Aorta (tissue), 5 donors: ENCODE results near the gene NTNG1. TPM values are rescaled to one million over a fixed set of nuclear protein-coding genes. Genes with fewer than 3 reads are reported as not detected.

Experiments
- ATAC-seq: fragments of 200-7000 bp; cut with Tn5 transposase; one replicate; pipeline ENCODE4 v1.9.1; 2022; ENCODE audit warnings: moderate library complexity; ENCODE audit not compliant: low FRiP score
- DNase-seq, 2 donors: peaks; one replicate each; pipeline ENCODE4 v3.0.0-alpha.2; 2020
- H3K27ac ChIP-seq, 2 donors: one replicate each; pipeline ENCODE4 v1.5.1; 2013; ENCODE audit warnings: low read length in 2 of 2, mild to moderate bottlenecking in 2 of 2, moderate library complexity in 2 of 2, control low read depth in 1 of 2, inconsistent platforms in 1 of 2, low read depth in 1 of 2
- H3K27me3 ChIP-seq, 2 donors: one replicate each; pipeline ENCODE4 v1.6.1; 2013; ENCODE audit warnings: control low read depth in 1 of 2, low read length in 1 of 2, mild to moderate bottlenecking in 1 of 2, moderate library complexity in 1 of 2; ENCODE audit not compliant: insufficient read depth in 2 of 2, control insufficient read depth in 1 of 2
- H3K36me3 ChIP-seq, 2 donors: one replicate each; pipeline ENCODE4 v1.6.1; 2013; ENCODE audit warnings: control low read depth in 1 of 2, low read length in 1 of 2, mild to moderate bottlenecking in 1 of 2; ENCODE audit not compliant: insufficient read depth in 2 of 2, control insufficient read depth in 1 of 2
- H3K4me1 ChIP-seq, 2 donors: one replicate each; pipeline ENCODE4 v1.6.1; 2013; ENCODE audit warnings: low read length in 2 of 2, control low read depth in 1 of 2, mild to moderate bottlenecking in 1 of 2, moderate library complexity in 1 of 2; ENCODE audit not compliant: insufficient read depth in 2 of 2, control insufficient read depth in 1 of 2
- H3K4me3 ChIP-seq, 2 donors: one replicate each; pipeline ENCODE4 v1.5.1; 2013; ENCODE audit warnings: low read length in 2 of 2, control low read depth in 1 of 2, mild to moderate bottlenecking in 1 of 2
- H3K9me3 ChIP-seq: one replicate; pipeline ENCODE4 v1.6.1; 2013; ENCODE audit warnings: mild to moderate bottlenecking, low read length; ENCODE audit not compliant: control insufficient read depth
- WGBS, 2 donors: extraction: QIAGEN DNeasy Blood & Tissue Kit; methylation state at CpG; one replicate each; pipeline ENCODE4 v1.1.7; 2013; 5-methylcytosine and 5-hydroxymethylcytosine counted together
- intact Hi-C, 2 donors: fragments of 100-400 bp; cut with DNase I; formaldehyde crosslinking; loops; one replicate each; pipeline versions ENCODE4 v1.14.2 to v1.15.0; 2022
- polyA plus RNA-seq, 2 donors: library from polyadenylated mRNA; stranded (reverse); fragments of 200-250 nt; gene quantifications; one replicate each; pipeline ENCODE4 v1.2.3, GENCODE V29; 2013
- total RNA-seq, 2 donors: library from RNA; stranded (reverse); fragmentation: NEBNext Ultra II Directional; extraction: Animal tissue kit (Norgen Biotek cat#: 25700); gene quantifications; one replicate each; pipeline ENCODE4 v1.2.1, GENCODE V29; 2021
- donor health status: healthy with polysubstance abuse.
- donor health status: Bipolar disorder and iron deficiency.
- donor health status: DM: no; HTN: no; CAD: no.
- donor health status: DM: no; HTN: no; CAD: no.
- donor health status: DM: yes; HTN: yes; CAD: no.

NTNG1 gene
- total and polyA plus RNA-seq, 4 donors = 1.0 to 1.8 TPM; not detected in 2

- ATAC-seq = no peak
- no peak overlapping the region for H3K4me3 ChIP-seq
- H3K27me3 ChIP-seq = no peaks in the 10 kb centered on the region
- intact Hi-C loops = no loop called here
- no peak overlapping the region for H3K27ac ChIP-seq
- no peak for DNase-seq
- no peaks in the 10 kb centered on the region for H3K9me3 ChIP-seq
- 82 to 86% methylated on average over 1 of the region's 1 CpG for WGBS, 2 donors
- no peaks in the 10 kb centered on the region for H3K4me1 ChIP-seq
- H3K36me3 ChIP-seq = no peaks in the 10 kb centered on the region
Measured at GRCh38 chr1:107200631-107201030, 59.8 kb downstream of the NTNG1 start.

GRCh38 chr1:107202007-107202406, 61.2 kb downstream of the NTNG1 start:
- Histone ChIP-seq H3K4me1 (no peaks in the 10 kb centered on the region), H3K4me3 (no peak overlapping the region), H3K27ac (no peak overlapping the region), H3K9me3 (no peaks in the 10 kb centered on the region), H3K36me3 (no peaks in the 10 kb centered on the region), H3K27me3 (no peaks in the 10 kb centered on the region)
- WGBS, 2 donors = 76 to 93% methylated on average over 1 of the region's 1 CpG
- no peak for ATAC-seq
- DNase-seq = no peak
- intact Hi-C loops = no loop called here

DNA sequence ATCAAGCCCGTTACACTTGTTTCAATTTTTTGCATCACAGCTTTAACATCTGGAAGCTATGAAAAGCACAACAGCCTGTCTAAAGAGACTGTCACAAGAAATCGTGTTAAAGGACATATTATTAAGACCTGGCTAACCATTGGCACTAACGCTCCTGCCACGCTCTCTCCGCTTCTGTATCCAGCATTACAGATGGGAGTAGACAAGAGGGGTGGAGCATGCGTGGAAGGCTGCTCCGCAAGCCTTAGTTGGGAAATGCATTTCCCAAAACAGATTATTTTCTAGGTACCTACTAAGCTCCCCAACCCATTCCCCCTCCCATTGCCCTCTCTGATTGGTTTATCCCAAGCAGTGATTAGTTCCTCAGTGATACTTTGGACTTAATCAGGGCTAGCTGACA, 72.4 kb downstream of the NTNG1 start:
- intact Hi-C loops = no loop called here
- ATAC-seq = no peak

GRCh38 chr1:107220036-107220435, 79.2 kb downstream of the NTNG1 start:
- Histone ChIP-seq H3K27me3 (no peaks in the 10 kb centered on the region), H3K4me3 (no peak overlapping the region), H3K27ac (no peak overlapping the region), H3K4me1 (no peaks in the 10 kb centered on the region), H3K36me3 (no peaks in the 10 kb centered on the region), H3K9me3 (peaks cover 2% of the 10 kb centered on the region)
- intact Hi-C loops = no loop called here
- WGBS, 2 donors = 77 to 83% methylated on average over 1 of the region's 1 CpG
- ATAC-seq (no peak), DNase-seq (no peak)

More for the DNA sequence above, 72.4 kb downstream of the NTNG1 start:
- H3K27ac ChIP-seq = no peak overlapping the region
- no peaks in the 10 kb centered on the region for H3K4me1 ChIP-seq
- DNase-seq = no peak
- 81 to 87% methylated on average over 7 of the region's 7 CpGs for WGBS, 2 donors
- no peak overlapping the region for H3K4me3 ChIP-seq
- H3K27me3 ChIP-seq = no peaks in the 10 kb centered on the region
- no peaks in the 10 kb centered on the region for H3K36me3 ChIP-seq
- H3K9me3 ChIP-seq = no peaks in the 10 kb centered on the region

DNA sequence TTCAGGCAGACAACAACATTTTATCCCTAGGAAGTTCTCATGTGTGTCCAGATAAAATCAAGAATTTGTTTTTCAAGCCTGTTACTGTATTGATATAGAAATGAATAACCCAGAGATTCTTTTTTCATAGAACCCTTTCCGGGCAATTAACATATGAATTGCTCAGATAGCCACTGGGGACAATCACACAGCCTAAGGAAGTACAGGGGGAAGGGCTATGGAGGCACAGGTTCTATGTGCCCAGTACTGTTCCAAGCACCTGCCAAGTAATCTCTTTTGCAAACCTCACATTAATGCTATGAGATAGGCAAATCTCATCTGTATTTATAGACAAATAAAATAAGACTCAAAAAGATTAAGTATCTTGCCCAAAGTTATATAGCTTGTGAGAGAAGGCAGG, 84.9 kb downstream of the NTNG1 start:
- H3K9me3 ChIP-seq = peaks cover 2% of the 10 kb centered on the region
- intact Hi-C loops = no loop called here
- WGBS, 2 donors = 73 to 86% methylated on average over 1 of the region's 1 CpG
- H3K4me3 ChIP-seq = no peak overlapping the region
- no peak for ATAC-seq
- H3K36me3 ChIP-seq = no peaks in the 10 kb centered on the region
- no peak overlapping the region for H3K27ac ChIP-seq
- no peaks in the 10 kb centered on the region for H3K4me1 ChIP-seq
- H3K27me3 ChIP-seq = no peaks in the 10 kb centered on the region
- DNase-seq = no peak

DNA sequence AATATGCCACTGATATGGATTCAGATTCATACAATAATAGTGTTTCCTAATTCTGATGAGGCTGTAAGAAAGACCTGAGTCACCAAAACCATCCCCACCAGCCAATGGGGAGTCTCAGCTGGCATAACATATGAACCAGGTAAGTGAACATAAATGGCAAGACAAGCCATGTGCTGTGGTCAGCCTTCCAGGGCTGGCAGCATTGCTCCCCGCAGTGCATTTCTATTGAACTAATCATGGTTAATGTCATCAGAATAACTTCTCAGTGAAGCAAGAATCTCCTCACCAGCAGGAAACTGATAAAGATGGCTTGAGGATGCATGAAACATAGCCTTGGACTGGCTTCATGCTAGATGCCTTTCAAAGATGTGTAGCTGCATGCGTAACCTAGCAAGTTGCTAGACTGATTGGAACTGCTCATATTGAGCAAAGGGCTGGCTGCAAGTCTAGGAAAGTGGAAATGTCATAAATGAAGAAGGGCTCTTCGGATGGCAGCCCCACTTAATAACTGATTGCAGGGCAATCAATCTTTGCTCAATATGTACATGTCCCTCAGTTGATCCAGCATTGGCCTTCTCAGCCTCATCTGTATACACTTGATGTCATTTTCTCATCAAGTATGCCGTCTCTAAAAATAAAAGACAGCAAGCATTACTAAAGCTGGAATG, 88.0 kb downstream of the NTNG1 start:
- H3K27ac ChIP-seq = no peak overlapping the region
- no peaks in the 10 kb centered on the region for H3K9me3 ChIP-seq
- no peak for ATAC-seq
- H3K36me3 ChIP-seq = no peaks in the 10 kb centered on the region
- H3K27me3 ChIP-seq = no peaks in the 10 kb centered on the region
- intact Hi-C loops = no loop called here
- no peaks in the 10 kb centered on the region for H3K4me1 ChIP-seq
- no peak overlapping the region for H3K4me3 ChIP-seq
- DNase-seq = no peak
- WGBS, 2 donors = 69 to 74% methylated on average over 4 of the region's 4 CpGs

GRCh38 chr1:107229711-107230110, 88.9 kb downstream of the NTNG1 start:
- no peak overlapping the region for H3K27ac ChIP-seq
- H3K4me3 ChIP-seq = no peak overlapping the region
- H3K4me1 ChIP-seq = no peaks in the 10 kb centered on the region
- H3K36me3 ChIP-seq = no peaks in the 10 kb centered on the region
- DNase-seq = no peak
- H3K9me3 ChIP-seq = no peaks in the 10 kb centered on the region
- 27 to 36% methylated on average over 2 of the region's 2 CpGs for WGBS, 2 donors
- no peak for ATAC-seq
- H3K27me3 ChIP-seq = no peaks in the 10 kb centered on the region
- intact Hi-C loops = no loop called here

DNA sequence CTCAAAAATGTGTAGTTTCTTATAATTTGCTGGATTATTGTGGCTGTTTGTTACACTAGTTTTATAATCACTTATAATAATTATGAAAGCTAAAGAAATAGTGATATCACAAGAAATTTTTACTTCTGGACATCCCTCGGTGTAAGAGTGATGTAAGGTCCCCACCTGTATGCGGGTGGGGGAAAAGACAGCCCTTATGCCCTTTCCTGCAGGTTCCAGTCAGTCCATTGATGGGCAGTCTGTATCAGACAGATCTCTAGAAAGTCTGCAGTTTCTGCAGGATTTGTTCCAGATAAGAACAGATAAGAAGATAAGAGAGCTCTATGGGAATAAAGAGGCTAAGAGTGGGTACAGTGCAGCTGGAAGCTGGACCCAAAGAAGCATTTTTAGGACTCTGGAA, 89.3 kb downstream of the NTNG1 start:
- intact Hi-C loops = no loop called here
- H3K9me3 ChIP-seq = no peaks in the 10 kb centered on the region
- 82 to 87% methylated on average over 2 of the region's 2 CpGs for WGBS, 2 donors
- H3K36me3 ChIP-seq = no peaks in the 10 kb centered on the region
- H3K4me3 ChIP-seq = no peak overlapping the region
- ATAC-seq (no peak), DNase-seq (no peak)
- H3K27ac ChIP-seq = no peak overlapping the region
- no peaks in the 10 kb centered on the region for H3K27me3 ChIP-seq
- no peaks in the 10 kb centered on the region for H3K4me1 ChIP-seq

GRCh38 chr1:107231291-107231690, 90.5 kb downstream of the NTNG1 start:
- no peak for ATAC-seq
- WGBS, 2 donors = 89 to 91% methylated on average over 2 of the region's 2 CpGs
- Histone ChIP-seq H3K27ac (no peak overlapping the region), H3K27me3 (no peaks in the 10 kb centered on the region), H3K9me3 (peaks cover under 1% of the 10 kb centered on the region), H3K4me1 (no peaks in the 10 kb centered on the region), H3K36me3 (no peaks in the 10 kb centered on the region), H3K4me3 (no peak overlapping the region)
- intact Hi-C loops = no loop called here
- no peak for DNase-seq
